Smooth muscle cell (in vitro differentiated cells): ENCODE results near the gene USP37. TPM values are rescaled to one million over a fixed set of nuclear protein-coding genes. Genes with fewer than 3 reads are reported as not detected.

Experiments
- DNase-seq: peaks from one replicate; lab custom pipeline; 2025; ENCODE audit not compliant: unreplicated experiment; lab: John Stamatoyannopoulos, UW
- H2AFZ ChIP-seq: fragments of 200-600 bp; sonication (generic); 2 replicates; pipeline ENCODE4 v1.6.0; 2016; ENCODE audit warnings: antibody characterized with exemption, low read depth, mild to moderate bottlenecking
- H3F3A ChIP-seq: fragments of 200-600 bp; sonication (generic); 2 replicates; pipeline ENCODE4 v1.6.0; 2017; ENCODE audit warnings: antibody characterized with exemption, low read depth
- H3K27ac ChIP-seq: fragments of 200-600 bp; sonication (generic); 2 replicates; pipeline ENCODE4 v1.5.1; 2016; ENCODE audit warnings: low read depth, mild to moderate bottlenecking
- H3K27me3 ChIP-seq: fragments of 200-600 bp; sonication (generic); 2 replicates; pipeline ENCODE4 v1.6.1; 2016; ENCODE audit warnings: low read depth, mild to moderate bottlenecking
- H3K36me3 ChIP-seq: fragments of 200-600 bp; sonication (generic); 2 replicates; pipeline ENCODE4 v1.5.1; 2016; ENCODE audit warnings: low read depth
- H3K4me1 ChIP-seq: fragments of 200-600 bp; sonication (generic); 2 replicates; pipeline ENCODE4 v1.5.1; 2016; ENCODE audit warnings: low read depth
- H3K4me2 ChIP-seq: fragments of 200-600 bp; sonication (generic); 2 replicates; pipeline ENCODE4 v1.6.0; 2016; ENCODE audit warnings: mild to moderate bottlenecking
- H3K4me3 ChIP-seq: fragments of 200-600 bp; sonication (generic); 2 replicates; pipeline ENCODE4 v1.5.1; 2016; ENCODE audit warnings: mild to moderate bottlenecking
- H3K79me2 ChIP-seq: fragments of 200-600 bp; sonication (generic); 2 replicates; pipeline ENCODE4 v1.6.0; 2016; ENCODE audit warnings: low read depth, mild to moderate bottlenecking
- H3K9ac ChIP-seq: fragments of 200-600 bp; sonication (generic); 2 replicates; pipeline ENCODE4 v1.6.0; 2016; ENCODE audit warnings: low read depth
- H3K9me3 ChIP-seq: fragments of 200-600 bp; sonication (generic); replicated peaks from 2 replicates; pipeline ENCODE4 v1.5.1; 2016; ENCODE audit warnings: low read depth
- H4K20me1 ChIP-seq: fragments of 200-600 bp; sonication (generic); 2 replicates; pipeline ENCODE4 v1.6.0; 2016; ENCODE audit warnings: low read depth
- CTCF ChIP-seq: fragments of 200-600 bp; sonication (generic); IDR thresholded peaks from 2 replicates; pipeline ENCODE4 v1.5.1; 2017; ENCODE audit warnings: borderline replicate concordance, mild to moderate bottlenecking, antibody characterized with exemption; ENCODE audit not compliant: insufficient read depth, poor library complexity, severe bottlenecking
- WGBS: methylation state at CpG from one replicate; pipeline ENCODE4 v1.1.7; 2016; ENCODE audit warnings: low lambda C conversion rate; 5-methylcytosine and 5-hydroxymethylcytosine counted together
- microRNA counts: library from miRNA; unstranded; fragments of <30 nt; microRNA quantifications from one replicate; lab custom pipeline; 2016
- microRNA-seq: library from miRNA; unstranded; fragments of <30 nt; microRNA quantifications from one replicate; pipeline ENCODE4, GENCODE V29; 2016; ENCODE audit warnings: borderline number of aligned reads
- polyA plus RNA-seq: library from polyadenylated mRNA; unstranded; fragments of >200 nt; fragmentation: Nextera tagmentation; extraction: Ambion mirVana; gene quantifications from 2 replicates; pipeline ENCODE4 v1.2.1, GENCODE V29; 2016
- small RNA-seq: library from RNA; depleted of rRNA; stranded (forward); fragments of <200 nt; gene quantifications from one replicate; pipeline ENCODE3, GENCODE V24; 2014
- total RNA-seq: library from RNA; depleted of rRNA; stranded (reverse); fragments of >200 nt; gene quantifications from 2 replicates; pipeline ENCODE4 v1.2.3, GENCODE V29; 2014

The USP37 gene
- total and polyA plus RNA-seq, 2 experiments from 2014 or later = 3.6 to 10.8 TPM

DNA sequence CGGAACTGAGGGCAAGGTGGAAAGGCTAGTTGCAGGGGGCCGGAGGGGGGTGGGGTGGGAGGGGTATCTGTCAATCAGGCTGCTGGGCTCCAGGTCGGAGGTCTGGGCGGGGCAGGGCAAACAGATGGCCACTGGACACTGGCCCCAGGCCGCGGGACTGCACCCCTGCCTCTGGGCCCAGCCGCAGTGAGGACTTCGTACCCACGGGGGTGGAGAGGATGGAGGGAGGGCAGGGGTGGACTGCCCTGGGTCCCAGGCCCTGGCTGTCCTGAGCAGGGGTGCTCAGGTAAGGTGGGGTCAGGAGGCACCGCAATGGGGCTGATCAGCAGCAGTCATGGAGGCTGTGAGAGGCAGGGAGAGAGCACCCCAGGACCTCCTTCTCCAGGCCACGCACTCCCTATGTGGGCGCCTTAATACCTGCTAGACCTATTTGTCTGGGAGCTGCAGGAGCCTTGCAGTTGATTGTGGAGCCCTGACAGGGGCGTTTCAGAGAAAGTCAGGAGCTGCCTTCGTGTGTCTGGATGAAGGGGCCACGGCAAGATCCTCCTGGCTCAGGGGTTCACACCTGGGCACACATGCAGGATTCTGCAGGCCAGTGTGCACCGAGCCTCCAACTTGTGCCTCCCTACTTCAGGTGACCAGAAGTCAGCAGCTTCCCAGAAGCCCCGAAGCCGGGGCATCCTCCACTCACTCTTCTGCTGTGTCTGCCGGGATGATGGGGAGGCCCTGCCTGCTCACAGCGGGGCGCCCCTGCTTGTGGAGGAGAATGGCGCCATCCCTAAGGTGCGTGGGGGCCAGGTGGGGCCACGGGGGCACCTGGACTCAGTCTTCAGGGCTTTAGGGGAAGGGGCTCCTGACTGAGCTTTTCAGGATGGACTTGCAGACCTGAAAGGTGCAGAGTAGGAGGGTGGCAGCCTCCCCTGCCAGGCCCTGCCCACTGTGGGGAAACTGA is 166.9 kb downstream of the USP37 start:
- TF ChIP-seq CTCF = no peak
- peaks cover 28% of the 10 kb centered on the region for H3F3A ChIP-seq
- peak overlapping the region; percentile 95 for H3K4me3 ChIP-seq
- peaks cover 17% of the 10 kb centered on the region for H4K20me1 ChIP-seq
- H2AFZ ChIP-seq = no peak overlapping the region
- H3K36me3 ChIP-seq = no peaks in the 10 kb centered on the region
- H3K4me1 ChIP-seq = peaks cover 11% of the 10 kb centered on the region
- H3K27me3 ChIP-seq = no peaks in the 10 kb centered on the region
- H3K9me3 ChIP-seq = no peaks in the 10 kb centered on the region
- peak overlapping the region; percentile 99 for H3K4me2 ChIP-seq
- H3K9ac ChIP-seq = peak overlapping the region; percentile 88
- no peak for DNase-seq
- peak overlapping the region; percentile 98 for H3K27ac ChIP-seq
- H3K79me2 ChIP-seq = peaks cover 28% of the 10 kb centered on the region
- WGBS = 61% methylated on average over 23 of the region's 24 CpGs

MicroRNAs within 50 kb of the gene (microRNA counts, 767-probe panel; counts per million panel counts)
- 7,399 counts per million, percentile 47 among the panel's probes with 10 or more counts for microRNA hsa-miR-26b-5p (lab: Ali Mortazavi, UCI)

Small RNAs within 50 kb of the gene (microRNA-seq; reads per million reads assigned to microRNA genes)
- 40,891 reads per million, percentile 99 among the genes with 10 or more reads in this experiment for gene MIR26B

Small RNAs within 50 kb of the gene (small RNA-seq; reads per million reads assigned to genes)
- gene MIR26B (194 reads per million, percentile 99 among the genes with 10 or more reads in this experiment), gene RNU6-136P (not detected)

Other genes with a start within 250 kb of the USP37 start
- not detected in 2 replicates for gene CATIP, start 211.5 kb downstream of the USP37 start, total RNA-seq
- 0.18 and 0.25 TPM in 2 replicates for gene CATIP, start 211.5 kb downstream of the USP37 start, polyA plus RNA-seq
- 0.31 TPM in 1 of 2 replicates, not detected in the other for gene SLC11A1, start 186.1 kb downstream of the USP37 start, total RNA-seq
- gene SLC11A1, start 186.1 kb downstream of the USP37 start, polyA plus RNA-seq = 0.14 and 0.38 TPM in 2 replicates
- 62.5 and 70.9 TPM in 2 replicates for gene CTDSP1, start 168.5 kb downstream of the USP37 start, total RNA-seq
- 18.7 and 20.3 TPM in 2 replicates for gene CTDSP1, start 168.5 kb downstream of the USP37 start, polyA plus RNA-seq
- not detected in 2 replicates for gene VIL1, start 149.2 kb downstream of the USP37 start, total RNA-seq
- gene VIL1, start 149.2 kb downstream of the USP37 start, polyA plus RNA-seq = 0.14 and 0.15 TPM in 2 replicates
- 47.2 and 57.8 TPM in 2 replicates for gene CNOT9, start 488 bp upstream of the USP37 start, total RNA-seq
- 16.5 and 26.0 TPM in 2 replicates for gene CNOT9, start 488 bp upstream of the USP37 start, polyA plus RNA-seq
- 0.18 TPM in 2 replicates for gene PLCD4, start 39.5 kb upstream of the USP37 start, total RNA-seq
- gene PLCD4, start 39.5 kb upstream of the USP37 start, polyA plus RNA-seq = 0.63 and 2.5 TPM in 2 replicates
- gene ZNF142, start 91.3 kb upstream of the USP37 start, total RNA-seq = 3.9 and 5.8 TPM in 2 replicates
- 6.9 and 7.3 TPM in 2 replicates for gene ZNF142, start 91.3 kb upstream of the USP37 start, polyA plus RNA-seq
- 23.8 and 44.3 TPM in 2 replicates for gene BCS1L, start 91.3 kb upstream of the USP37 start, total RNA-seq
- gene BCS1L, start 91.3 kb upstream of the USP37 start, polyA plus RNA-seq = 39.5 and 41.1 TPM in 2 replicates
- gene RNF25, start 103.7 kb upstream of the USP37 start, total RNA-seq = 43.1 and 44.3 TPM in 2 replicates
- 33.5 and 36.1 TPM in 2 replicates for gene RNF25, start 103.7 kb upstream of the USP37 start, polyA plus RNA-seq
- gene STK36, start 103.7 kb upstream of the USP37 start, total RNA-seq = 22.2 and 22.7 TPM in 2 replicates
- 18.8 and 32.3 TPM in 2 replicates for gene STK36, start 103.7 kb upstream of the USP37 start, polyA plus RNA-seq
- gene TTLL4, start 142.5 kb upstream of the USP37 start, total RNA-seq = 21.5 and 38.3 TPM in 2 replicates
- gene TTLL4, start 142.5 kb upstream of the USP37 start, polyA plus RNA-seq = 22.5 and 24.3 TPM in 2 replicates
- gene CYP27A1, start 213.8 kb upstream of the USP37 start, total RNA-seq = 9.6 and 11.2 TPM in 2 replicates
- gene CYP27A1, start 213.8 kb upstream of the USP37 start, polyA plus RNA-seq = 11.5 and 14.9 TPM in 2 replicates